Measurements from ENCODE around the gene TBC1D25. TPM values are rescaled to one million over a fixed set of nuclear protein-coding genes. Genes with fewer than 3 reads are reported as not detected.

Gene TBC1D25, protein sequence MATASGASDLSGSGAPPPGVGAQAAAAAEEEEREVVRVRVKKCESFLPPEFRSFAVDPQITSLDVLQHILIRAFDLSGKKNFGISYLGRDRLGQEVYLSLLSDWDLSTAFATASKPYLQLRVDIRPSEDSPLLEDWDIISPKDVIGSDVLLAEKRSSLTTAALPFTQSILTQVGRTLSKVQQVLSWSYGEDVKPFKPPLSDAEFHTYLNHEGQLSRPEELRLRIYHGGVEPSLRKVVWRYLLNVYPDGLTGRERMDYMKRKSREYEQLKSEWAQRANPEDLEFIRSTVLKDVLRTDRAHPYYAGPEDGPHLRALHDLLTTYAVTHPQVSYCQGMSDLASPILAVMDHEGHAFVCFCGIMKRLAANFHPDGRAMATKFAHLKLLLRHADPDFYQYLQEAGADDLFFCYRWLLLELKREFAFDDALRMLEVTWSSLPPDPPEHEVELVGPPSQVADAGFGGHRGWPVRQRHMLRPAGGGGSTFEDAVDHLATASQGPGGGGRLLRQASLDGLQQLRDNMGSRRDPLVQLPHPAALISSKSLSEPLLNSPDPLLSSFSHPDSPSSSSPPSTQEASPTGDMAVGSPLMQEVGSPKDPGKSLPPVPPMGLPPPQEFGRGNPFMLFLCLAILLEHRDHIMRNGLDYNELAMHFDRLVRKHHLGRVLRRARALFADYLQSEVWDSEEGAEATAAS
- 6.9 and 7.2 TPM in 2 replicates for total RNA-seq (2014; rRNA removed; shearing (Covaris generic))
- 5.4 and 7.4 TPM in 2 replicates for polyA plus RNA-seq (2014; cell fraction: nucleus; rRNA removed)

DNA sequence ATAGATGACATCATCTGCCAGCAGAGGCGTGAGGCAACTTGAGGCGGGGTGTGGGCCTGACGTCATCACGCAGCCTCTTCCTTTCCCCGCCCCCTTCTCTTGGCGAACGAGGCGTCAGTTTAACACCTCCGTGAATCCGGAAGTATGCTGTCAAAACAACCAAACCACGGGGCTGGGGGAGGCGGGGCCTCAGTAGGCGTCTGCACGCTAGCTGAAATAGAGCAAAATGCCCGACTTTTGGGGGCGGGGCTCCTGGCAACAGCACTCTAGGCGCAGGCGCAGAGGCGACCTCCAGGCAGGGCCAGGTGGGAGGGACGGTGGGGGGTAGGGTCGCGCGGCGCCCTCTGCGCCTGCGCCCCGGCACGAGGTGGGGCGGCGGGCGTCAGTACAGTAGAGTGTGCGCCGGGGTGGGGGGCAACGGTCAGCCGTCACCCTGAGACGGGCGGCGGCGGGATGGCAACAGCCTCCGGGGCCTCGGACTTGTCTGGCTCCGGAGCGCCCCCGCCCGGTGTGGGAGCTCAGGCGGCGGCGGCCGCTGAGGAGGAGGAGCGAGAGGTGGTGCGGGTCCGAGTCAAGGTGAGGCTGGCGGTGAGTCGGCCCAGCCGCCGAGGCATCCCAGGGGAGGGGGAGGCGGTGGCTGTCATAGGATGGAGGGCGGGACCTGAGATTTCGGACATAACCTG is at the start of gene TBC1D25:
TSS of gene TBC1D25 (plus strand) at position 370 of the 683 bp plus-strand sequence. CDS start at position 454, 84 bp downstream.
- DNase-seq (ENCODE audit: extremely low read depth, low read depth) = peak; percentile 99

DNA sequence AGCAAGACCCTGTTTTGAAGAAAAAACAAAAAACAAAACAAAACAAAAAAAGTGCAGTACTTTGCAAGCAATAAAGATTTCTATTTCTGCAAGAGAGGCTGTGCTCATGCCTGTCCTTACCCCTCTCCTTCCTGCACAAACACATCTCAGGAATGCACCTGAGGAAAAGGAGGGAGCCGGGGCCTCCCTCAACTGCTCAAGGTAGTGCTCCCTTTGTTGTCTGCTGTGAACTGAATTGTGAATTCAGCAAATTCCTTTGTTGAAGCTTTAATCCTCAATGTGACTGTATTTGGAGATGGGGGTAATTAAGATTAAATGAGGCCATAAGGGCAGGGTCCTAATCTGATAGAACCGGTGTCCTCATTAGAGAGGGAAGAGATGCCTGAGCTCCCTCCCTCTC is 49.6 kb upstream of the TBC1D25 start:
- no peak for DNase-seq (ENCODE audit: extremely low read depth, low read depth)

DNA sequence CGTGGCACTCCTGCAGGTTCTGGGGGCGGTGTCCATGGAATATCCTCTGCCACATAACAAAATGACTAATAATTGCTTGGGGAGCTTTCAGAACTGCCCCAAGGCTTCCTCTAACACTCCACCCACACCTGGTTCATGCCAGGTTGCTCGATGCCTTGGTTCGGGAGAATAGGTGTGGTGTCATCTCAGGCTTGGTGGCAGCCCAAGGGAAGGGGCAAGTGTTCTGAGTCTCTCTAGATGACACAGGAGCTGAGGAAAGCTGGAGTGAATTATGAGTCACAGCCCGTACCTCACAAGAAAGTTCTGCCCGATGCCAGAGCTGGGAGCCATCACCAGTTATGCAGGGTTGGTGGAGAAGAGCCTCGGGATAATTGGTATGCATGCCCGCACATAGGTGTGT is 48.9 kb upstream of the TBC1D25 start:
- no peak for DNase-seq (ENCODE audit: extremely low read depth, low read depth)

DNA sequence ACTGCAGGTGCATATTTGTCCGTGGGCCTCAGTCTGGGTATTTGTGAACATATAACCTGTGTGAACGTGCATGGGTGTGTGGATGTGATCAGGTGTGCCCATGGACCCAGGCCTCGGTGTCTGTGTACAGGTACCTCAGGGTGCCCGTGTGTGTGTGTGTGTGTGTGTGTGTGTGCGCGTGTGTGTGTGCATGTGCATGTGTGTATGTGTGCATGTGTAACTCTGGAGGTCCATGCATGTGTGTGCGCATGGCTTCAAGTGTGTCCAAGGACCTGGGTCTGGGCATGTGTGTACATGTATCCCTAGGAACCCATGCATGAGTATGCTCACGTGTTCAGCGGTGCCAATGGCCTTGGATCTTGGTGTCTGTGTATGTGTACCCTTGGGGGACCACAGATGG is 47.7 kb upstream of the TBC1D25 start:
- DNase-seq (ENCODE audit: extremely low read depth, low read depth) = no peak

DNA sequence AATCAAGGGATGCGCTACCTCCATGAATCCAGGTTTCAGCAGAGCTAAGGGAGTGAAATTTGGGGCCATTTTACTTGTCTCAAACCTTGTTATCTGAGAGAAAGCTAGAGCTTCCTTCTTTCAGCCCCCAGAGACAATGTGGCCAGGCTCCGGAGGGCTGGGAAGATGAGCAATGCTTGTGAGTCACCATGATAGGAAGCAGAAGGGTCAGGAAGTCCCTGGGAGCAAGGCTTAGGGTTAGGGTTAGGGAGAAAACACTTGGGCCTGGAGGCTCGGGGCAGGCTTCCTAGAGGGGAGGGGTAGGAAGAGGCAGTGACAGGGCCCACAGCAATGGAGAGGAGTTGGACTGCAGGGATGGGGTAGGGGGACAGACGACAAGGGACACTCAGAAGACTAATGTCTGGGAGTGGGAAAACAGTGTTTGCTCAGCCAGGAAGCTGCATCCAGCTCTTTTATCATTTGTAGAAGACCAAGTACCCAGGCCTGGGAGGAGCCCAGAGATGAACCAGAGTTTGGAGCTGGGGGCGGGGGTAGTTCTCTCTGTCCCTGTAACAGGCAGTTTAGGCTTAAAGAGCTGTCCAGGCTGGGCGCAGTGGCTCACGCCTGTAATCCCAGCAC is 47.1 kb upstream of the TBC1D25 start:
- no peak for DNase-seq (ENCODE audit: extremely low read depth, low read depth)

DNA sequence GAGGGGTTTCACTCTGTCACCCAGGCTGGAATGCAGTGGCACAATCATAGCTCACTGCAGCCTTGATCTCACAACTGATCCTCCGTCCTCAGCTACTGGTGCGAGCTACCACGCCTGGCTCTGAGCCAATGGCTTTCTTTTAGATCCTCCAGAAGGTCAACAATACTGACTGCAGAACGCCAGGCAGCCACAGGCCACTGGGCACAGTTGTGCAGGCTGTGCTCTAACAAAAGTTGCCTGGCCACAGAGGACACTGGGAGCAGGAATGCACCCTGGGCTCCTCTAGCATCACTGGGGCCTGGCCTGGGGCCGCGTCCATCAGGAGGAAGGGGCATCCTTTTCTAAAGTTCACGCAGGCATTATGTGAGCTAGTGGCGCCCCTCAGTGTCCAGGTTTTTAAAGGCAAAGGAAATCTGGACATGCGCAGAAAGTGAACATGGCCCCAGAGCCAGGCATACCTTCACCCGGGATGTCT is 45.6 kb upstream of the TBC1D25 start:
- DNase-seq (ENCODE audit: extremely low read depth, low read depth) = peak; percentile 38

DNA sequence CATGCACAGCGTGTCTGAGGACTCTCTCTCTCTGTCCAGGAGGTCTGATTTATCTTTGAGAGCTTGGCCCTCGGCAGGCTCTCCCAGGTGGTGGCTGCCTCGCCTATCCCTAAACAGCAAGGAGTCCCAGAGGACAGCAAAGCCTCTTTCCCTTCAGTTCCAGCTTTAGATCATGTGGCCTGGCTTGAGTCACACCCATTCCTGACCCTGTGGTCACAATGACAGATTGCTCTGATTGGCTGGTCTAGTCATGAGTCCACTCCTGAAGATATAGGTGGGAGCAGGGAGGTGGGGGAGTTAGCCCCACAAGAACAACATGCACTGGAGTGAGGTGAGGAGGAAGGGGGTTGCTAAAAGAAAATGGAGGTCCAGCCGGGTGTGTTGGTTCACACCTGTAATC is 42.9 kb upstream of the TBC1D25 start:
- no peak for DNase-seq (ENCODE audit: extremely low read depth, low read depth)

DNA sequence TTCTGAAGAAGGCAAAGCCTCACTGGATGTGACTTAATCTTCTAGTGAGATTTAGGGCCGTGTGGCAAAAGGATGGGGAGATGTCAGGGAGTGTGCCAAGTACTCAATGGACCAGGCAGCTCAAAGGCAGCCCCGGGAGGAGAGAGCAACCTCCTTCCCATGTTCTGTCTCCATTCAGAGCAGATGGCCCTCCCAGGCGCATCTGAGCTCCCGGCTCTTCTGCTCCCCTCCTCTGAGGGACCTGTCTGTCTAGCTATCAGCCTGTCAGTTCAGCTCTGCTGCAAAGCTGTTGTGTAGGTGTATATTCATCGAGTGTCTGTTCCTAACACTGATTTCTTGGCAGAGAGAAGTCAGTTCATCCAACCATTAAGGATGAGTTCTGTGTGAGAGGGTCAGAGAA is 41.6 kb upstream of the TBC1D25 start:
- DNase-seq (ENCODE audit: extremely low read depth, low read depth) = no peak

DNA sequence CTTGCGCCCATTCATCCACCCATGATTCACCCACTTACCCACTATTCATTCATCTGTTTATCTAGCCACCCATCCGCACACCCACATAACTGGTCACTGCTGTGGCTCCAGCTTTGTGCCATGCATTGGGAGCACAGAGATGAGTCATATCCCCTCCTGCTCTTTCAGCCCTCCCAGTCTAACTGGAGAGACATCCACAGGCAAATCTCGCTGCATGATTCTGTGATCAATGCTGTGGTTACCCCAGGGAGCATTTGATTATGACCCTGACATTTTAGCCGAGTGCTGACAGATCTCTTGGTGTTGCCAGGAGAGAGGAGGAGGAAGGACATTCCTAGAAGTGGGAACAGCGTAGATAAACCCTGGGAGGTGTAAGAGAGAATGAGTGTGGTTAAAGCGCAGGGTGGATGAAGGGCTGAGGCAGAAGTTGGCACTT is 41.1 kb upstream of the TBC1D25 start:
- no peak for DNase-seq (ENCODE audit: extremely low read depth, low read depth)

DNA sequence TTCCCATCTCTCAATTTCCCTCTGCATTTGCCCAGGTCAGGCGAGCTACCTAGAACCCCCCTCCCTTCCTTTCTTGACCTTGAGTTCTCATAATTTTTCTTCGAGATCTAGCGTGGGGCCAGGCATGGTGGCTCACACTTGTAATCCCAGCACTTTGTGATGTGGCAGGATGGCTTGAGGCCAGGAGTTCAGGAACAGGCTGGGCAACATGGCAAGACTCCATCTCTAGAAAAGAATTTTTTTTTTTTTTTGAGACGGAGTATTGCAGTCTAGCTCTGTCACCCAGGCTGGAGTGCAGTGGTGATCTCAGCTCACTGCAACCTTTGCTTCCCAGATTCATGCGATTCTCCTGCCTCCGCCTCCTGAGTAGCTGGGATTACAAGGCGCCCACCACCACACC is 35.3 kb upstream of the TBC1D25 start:
- no peak for DNase-seq (ENCODE audit: extremely low read depth, low read depth)

DNA sequence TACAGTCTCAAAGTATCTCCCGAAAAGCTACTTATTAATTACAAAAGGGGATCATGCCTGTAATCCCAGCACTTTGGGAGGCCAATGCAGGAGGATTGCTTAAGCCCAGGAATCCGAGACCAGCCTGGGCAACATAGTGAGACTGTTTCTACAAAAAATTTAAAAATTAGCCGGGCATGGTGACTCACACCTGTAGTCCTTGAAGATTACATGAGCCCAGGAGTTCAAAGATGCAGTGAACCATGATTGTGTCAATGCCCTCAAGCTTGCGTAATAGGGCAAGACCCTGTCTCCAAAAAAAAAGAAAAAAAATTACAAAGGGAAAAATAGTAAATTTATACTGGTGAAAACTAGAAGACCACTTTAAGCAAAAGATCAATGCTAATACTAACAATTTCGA is 34.0 kb upstream of the TBC1D25 start:
- DNase-seq (ENCODE audit: extremely low read depth, low read depth) = no peak

DNA sequence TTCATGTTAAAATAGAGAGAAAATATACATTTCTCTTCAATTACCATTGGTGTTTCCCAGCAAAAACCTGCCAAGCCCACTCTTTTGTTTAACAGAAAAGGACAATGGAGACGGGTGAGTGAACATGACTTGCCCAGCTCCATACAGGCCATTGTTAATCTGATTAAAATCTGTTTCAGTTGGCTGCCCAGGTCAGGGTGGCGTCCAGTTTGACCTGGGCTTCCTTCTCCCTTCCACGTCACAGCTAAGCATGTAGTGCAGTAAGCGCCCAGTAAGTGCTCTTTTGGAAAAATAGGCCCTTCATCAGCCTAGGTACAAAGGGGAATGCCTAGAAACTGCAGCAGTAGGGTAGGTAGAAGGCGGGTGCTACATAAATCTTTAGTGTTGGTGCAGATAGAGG is 32.3 kb upstream of the TBC1D25 start:
- no peak for DNase-seq (ENCODE audit: extremely low read depth, low read depth)

DNA sequence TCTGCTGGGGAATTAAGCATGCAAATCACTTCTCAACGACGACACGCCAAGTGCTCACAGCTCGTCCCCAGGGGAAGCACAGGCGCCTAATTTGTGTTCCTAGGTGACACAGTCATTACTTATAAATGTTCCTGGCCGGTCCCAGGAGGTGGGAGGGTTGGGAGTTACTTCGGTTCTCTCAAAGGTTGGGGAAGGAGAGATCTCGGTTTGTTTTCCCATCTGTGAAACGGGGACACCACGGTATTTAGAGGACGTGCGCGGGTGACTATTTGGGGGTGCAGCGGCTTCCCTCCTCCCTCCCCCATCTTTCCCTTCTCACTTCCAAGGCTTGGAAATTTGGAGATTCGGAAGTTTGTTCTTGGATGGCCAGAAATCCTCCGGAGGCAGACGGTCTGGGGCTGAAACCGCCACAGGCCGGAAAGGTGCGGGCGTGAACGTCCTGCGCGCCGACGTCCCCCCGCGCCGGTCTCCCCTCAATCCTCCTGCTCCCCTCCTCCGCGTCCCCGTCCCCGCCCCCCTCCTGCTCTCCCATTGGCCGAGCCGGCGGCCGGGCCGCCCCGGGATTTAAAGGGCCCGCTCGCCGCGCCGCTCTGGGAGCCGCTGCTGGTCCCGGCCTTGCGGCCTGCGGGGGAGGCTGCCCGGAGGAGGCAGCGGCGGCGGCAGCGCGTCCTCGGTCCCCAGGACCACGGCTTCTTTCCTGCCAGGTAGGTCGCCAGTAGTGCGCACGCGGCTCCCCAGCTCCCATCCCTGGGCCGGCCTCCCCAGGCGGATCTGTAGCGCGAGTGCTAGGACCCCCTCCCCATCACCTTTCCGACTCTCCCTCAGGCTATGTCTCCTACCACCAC is 30.9 kb upstream of the TBC1D25 start, which contains the start of gene PORCN:
TSS of gene PORCN (plus strand) at position 593 of the 845 bp plus-strand sequence. CDS start 829 bp downstream, outside the sequence.
- DNase-seq (ENCODE audit: extremely low read depth, low read depth) = peak; percentile 59

DNA sequence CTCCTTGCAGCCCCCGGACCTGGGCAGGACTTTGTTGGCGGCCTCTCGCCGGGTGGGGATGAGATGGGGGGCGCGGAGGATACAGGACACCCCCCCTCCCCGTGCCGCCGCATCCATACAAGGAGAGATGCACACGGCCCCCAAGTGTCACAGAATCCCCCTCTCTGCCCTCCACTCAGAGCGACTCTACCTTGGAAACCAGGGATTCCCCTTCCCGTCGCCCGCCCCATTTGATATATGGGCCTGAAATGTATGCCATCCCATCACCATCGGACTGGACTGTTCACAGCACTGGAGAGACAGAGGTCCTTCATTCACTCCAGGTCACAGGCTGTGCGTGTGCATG is 30.3 kb upstream of the TBC1D25 start:
- DNase-seq (ENCODE audit: extremely low read depth, low read depth) = no peak

DNA sequence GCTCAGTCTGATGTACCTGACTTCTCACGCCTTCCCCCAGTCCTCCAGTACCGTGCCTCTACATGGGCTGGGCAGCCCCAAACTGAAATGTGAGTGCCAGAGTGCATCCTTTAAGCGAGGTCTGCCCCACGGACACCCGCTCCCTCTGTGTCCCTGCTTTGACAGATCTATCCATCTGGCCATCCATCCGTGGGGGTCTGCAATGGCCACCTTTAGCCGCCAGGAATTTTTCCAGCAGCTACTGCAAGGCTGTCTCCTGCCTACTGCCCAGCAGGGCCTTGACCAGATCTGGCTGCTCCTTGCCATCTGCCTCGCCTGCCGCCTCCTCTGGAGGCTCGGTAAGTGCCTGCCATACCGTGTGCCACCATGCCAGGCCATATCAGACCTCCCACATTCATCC is 29.9 kb upstream of the TBC1D25 start:
- DNase-seq (ENCODE audit: extremely low read depth, low read depth) = no peak

DNA sequence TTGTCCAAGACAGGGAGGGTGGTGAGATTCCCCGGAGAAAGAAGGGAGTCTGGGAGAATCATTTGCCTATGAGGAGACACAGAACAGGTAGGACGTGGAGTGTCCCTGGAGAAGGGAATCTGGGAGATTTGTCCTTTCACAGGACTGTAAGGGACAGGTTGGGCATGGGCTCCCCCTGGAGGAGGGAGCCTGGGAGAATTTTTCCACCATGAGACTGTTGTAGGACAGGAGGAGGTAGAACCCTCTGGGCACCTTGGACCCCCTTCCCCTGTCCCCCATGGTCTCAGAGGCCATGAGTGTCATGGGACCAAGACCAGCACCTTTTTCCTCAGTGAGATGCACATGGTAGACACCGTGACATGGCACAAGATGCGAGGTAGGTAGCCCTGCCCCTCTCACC is 28.0 kb upstream of the TBC1D25 start:
- DNase-seq (ENCODE audit: extremely low read depth, low read depth) = no peak

DNA sequence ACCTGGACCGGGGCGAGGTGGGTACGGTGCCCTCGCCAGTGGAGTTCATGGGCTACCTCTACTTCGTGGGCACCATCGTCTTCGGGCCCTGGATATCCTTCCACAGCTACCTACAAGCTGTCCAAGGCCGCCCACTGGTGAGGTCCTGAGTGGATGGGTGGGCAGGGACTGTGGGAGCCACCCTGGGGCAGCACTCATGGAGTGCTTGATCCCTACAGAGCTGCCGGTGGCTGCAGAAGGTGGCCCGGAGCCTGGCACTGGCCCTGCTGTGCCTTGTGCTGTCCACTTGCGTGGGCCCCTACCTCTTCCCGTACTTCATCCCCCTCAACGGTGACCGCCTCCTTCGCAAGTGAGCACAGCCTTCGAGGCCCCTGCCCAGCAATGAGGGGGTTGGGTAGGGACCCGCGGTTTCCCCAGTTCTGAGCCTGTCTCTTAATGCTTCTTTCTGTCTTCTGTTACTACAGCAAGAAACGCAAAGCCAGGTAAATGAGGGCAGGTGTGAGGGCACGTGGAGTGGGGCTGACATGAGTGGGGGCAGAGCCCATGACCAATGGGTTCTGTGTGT is 27.1 kb upstream of the TBC1D25 start:
- no peak for DNase-seq (ENCODE audit: extremely low read depth, low read depth)

DNA sequence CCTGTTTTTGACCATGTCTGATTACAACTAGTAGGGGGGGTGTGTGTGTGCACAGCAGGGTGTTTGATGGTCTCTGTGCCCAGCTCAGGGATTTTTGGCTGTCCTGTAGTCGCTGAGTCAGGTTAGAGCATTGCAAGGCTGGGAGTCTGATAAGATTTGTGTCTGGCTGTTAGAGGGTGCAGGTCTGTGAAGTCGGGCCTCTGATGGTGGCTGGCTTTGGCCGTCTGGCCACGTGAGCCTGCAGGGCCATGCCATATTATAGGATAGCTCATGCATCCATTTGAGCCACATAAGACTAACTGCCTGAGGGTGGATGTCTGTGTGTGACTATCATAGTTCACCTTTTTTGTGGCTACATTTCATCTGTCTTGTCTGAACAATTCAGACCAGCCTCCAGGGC is 25.8 kb upstream of the TBC1D25 start:
- no peak for DNase-seq (ENCODE audit: extremely low read depth, low read depth)

DNA sequence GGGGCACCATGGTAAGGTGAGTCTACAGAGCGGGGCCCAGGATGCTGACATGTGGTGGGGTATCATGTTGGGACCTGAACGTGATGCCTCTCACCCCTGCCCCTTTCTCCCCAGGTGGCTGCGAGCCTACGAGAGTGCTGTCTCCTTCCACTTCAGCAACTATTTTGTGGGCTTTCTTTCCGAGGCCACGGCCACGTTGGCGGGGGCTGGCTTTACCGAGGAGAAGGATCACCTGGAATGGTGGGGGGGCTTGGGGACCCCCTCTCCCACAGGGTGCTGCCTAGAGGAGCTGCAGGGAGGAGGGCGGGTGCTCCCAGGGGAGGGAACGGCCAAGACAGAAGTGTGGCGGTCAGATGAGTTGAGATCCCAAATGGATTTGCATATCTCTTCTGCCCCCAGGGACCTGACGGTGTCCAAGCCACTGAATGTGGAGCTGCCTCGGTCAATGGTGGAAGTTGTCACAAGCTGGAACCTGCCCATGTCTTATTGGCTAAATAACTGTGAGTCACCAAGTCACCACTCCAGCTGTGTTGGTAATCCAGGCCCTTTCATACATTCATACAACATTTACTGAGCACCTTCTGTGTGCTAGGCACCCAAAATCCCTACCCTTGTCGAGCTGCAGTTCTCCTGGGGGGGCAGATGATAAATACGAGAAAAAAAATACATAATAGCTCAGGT is 25.2 kb upstream of the TBC1D25 start:
- DNase-seq (ENCODE audit: extremely low read depth, low read depth) = no peak

Data from NCI-H460 (cell line).